Left ventricle myocardium superior (tissue), 1 donor: ENCODE data around the gene SNTA1. TPM values are rescaled to one million over a fixed set of nuclear protein-coding genes. Genes with fewer than 3 reads are reported as not detected.
"Not testable (repeated sequence)": the region's sequence is repeated elsewhere in the genome, so short reads cannot be mapped to it uniquely, and the experiment has no call there.

Experiments
- ATAC-seq: fragments of 200-7000 bp; cut with Tn5 transposase; one replicate; pipeline ENCODE4 v1.9.1; 2020; ENCODE audit warnings: mild to moderate bottlenecking, moderate library complexity
- DNase-seq: peaks from one replicate; pipeline ENCODE4 v3.0.0-alpha.2; 2020
- intact Hi-C: fragments of 100-400 bp; cut with micrococcal nuclease; formaldehyde crosslinking; loops from one replicate; pipeline ENCODE4 v1.11.0; 2022
- total RNA-seq: library from RNA; stranded (reverse); fragmentation: NEBNext Ultra II Directional; extraction: Animal tissue kit (Norgen Biotek cat#: 25700); gene quantifications from one replicate; pipeline ENCODE4 v1.2.1, GENCODE V29; 2021
- donor health status: DM: no; HTN: yes; CAD: no; lungs with severe emphysema.

SNTA1 gene
- total RNA-seq, 1 donor from 2014 or later: 226 TPM

DNA sequence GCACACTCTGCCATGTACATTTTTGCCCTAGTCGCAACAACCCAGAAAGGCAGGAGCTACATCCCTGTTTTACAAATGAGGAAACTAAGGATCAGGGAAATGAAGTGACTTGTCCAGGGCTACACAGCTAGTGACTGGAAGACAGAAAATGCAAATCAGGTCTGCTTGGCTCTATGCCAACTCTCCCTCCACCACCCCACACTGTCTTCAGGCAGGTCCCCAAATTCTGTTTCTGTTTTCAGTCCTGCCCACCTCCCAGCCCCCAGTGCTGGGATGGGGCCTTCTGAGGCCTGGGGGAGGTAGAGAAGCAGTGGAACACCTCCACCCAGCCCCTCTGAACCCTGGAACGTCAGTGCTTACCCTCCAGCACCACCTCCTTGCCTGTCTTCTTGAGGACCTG lies 5.1 kb downstream of the SNTA1 start:
- ATAC-seq (no peak), DNase-seq (no peak)
- intact Hi-C loops: no loop called here

DNA sequence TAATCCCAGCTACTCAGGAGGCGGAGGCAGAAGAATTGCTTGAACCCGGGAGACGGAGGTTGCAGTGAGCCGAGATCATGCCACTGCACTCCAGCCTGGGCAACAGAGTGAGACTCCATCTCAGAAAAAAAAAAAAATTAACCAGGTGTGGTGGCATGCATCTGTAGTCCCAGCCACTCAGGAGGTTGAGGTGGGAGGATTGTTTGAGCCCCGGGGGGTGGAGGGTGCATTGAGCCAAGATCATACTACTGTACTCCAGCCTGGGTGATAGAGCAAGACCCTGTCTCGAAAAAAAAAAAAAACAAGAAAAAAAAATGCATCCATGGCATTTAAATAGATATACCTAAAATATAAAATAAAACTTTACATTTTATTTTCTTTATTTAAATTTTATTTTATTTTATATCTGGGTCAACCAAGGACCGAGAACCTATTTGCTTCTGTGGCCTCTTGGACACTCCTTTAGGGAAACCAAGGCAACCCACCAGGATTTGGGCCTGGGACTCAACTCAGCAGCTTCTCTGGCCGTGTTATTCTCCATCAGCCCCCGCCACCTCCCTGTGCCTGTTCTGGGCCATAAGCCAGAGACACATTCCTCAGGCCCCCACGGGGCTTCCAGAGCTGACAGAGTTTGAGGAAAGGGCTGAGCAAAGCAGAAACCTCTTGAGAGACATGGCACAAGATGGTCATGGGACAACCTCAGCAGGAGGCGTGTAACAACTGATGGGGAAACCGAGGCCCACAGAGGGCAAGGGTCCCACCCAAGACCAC lies 6.2 kb downstream of the SNTA1 start:
- intact Hi-C loops: no loop called here

DNA sequence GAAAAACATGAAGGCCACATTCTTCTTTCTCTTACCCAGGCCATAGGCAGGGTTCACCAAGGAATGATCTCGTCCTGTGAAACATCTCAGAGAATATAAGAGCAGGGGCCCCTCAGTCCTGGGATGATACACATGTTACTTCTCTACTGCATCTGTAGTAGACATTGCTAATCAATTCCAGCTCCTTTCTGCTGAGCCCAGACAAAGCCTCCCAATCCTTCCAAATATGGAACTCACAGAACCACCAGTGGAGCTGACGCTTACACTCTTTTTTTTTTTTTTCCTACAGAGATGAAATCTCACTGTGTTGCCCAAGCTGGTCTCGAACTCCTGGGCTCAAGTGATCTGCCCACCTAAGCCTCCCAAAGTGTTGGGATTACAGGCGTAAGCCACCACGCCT lies 9.1 kb downstream of the SNTA1 start:
- DNase-seq (no peak), ATAC-seq (no peak)
- intact Hi-C loops: no loop called here

More for the DNA sequence above, 6.2 kb downstream of the SNTA1 start:
- ATAC-seq (peak; percentile 57), DNase-seq (peak; percentile 79)

DNA sequence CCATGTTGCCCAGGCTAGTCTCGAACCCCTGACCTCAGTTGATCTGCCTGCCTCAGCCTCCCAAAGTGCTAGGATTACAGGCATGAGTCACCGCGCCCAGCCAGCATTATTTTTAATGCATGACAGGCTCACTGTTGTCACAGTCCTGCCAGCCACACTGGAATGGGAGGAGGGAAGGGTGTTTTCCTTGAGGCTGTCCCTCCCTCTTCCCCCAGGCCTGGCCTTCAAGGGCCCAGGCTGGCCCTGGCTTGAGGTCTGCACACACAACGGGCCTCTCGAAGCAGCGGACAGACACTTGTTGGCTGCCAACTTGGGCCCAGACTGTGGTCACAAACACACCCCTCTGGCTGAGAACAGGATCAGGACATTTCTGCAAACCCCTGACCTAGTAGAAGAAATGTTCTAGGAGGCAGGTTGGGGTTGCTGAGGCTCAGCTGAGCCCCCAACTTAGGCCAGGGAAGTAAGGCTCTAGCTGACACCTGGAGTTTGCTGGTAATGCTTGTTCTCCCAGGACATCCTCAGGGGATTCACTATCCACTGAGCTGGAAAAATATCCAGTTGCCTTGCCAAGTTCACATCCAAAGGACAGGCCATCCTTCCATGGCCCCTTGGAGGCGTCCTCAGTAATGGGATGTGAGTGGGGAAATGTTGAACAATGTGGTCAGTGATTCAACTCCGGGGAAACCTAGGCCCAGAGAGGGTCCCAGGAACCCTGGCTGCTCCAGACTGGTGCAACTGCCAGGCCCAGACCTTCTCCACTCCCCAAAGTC lies 9.9 kb downstream of the SNTA1 start:
- ATAC-seq: peak; percentile 86
- intact Hi-C loops: no loop called here
- DNase-seq: peak; percentile 75

DNA sequence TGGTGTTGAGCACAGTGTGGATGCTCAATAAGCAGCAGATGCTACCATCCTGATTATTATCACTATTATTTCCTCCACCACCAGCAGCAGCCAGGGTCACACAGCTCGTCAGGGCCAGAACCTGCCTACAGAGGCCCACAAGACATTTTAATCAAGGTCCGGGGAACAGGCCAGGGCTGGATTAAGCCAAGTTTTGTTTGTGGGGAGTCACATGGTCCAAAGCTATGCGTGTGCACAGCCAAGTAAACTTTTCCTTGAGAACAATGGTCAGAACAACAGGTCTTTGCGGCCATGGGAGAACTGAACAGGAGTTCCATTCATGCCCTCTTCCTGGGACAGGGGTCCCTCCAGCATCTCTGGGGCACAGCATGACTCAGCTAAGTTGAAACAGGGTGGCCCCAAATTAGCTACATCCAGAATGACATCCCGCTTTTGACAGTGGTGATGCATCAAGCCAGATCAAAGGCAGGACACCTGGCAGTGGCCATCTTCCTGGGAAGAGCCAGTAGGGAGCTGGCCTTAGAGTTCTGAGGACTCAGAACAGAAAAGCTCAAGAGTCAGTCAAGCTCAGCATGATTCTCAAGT lies 11.7 kb downstream of the SNTA1 start:
- ATAC-seq (peak; percentile 68), DNase-seq (peak; percentile 53)
- intact Hi-C loops: no loop called here

DNA sequence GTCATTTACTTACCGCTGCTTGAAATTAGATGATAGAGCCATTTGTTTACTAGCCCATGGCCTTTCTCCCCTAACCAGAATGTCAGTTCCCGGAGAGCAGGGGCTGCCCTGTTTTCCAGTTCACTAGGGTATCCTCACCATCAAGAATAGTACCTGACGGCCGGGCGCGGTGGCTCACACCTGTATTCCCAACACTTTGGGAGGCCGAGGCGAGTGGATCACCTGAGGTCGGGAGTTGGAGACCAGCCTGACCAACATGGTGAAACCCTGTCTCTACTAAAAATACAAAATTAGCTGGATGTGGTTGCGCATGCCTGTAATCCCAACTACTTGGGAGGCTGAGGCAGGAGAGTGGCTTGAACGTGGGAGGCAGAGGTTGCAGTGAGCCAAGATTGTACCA lies 19.7 kb downstream of the SNTA1 start:
- DNase-seq, ATAC-seq, intact Hi-C loops: not testable (repeated sequence)

DNA sequence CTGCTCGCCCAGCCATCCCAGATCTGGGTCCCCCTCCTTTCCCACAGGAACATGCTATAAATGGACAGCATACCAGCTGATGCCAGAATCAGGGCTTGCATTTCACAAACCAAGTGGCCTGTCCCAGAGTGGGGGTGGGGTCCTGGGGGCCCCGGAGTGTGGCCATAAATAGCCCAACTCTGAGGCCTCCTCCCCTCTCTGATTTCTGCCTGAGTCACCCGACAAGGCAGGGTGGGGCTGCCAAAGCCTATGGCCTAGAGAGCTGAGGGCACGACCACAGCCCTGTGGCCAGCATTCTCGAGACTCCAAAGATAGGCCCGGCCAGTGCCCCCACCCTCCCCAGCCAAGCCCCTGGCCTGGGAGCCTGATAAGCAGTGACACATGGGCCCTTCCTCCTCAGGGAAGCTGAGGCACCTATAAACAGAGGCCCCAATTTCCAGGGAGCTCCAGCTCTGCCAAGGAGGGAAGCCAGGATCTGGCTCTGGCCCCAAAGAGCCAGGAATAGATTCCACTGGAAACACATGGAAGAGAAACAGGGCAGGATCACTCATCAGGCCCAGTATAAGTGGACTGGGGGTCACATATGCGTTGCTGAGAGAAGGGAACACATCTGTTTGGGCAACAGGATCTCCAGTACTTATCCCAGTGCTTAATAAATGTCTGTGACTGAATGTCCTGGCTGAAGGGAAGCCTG lies 20.3 kb downstream of the SNTA1 start:
- DNase-seq: peak; percentile 88
- peak; percentile 81 for ATAC-seq
- intact Hi-C loops: no loop called here

DNA sequence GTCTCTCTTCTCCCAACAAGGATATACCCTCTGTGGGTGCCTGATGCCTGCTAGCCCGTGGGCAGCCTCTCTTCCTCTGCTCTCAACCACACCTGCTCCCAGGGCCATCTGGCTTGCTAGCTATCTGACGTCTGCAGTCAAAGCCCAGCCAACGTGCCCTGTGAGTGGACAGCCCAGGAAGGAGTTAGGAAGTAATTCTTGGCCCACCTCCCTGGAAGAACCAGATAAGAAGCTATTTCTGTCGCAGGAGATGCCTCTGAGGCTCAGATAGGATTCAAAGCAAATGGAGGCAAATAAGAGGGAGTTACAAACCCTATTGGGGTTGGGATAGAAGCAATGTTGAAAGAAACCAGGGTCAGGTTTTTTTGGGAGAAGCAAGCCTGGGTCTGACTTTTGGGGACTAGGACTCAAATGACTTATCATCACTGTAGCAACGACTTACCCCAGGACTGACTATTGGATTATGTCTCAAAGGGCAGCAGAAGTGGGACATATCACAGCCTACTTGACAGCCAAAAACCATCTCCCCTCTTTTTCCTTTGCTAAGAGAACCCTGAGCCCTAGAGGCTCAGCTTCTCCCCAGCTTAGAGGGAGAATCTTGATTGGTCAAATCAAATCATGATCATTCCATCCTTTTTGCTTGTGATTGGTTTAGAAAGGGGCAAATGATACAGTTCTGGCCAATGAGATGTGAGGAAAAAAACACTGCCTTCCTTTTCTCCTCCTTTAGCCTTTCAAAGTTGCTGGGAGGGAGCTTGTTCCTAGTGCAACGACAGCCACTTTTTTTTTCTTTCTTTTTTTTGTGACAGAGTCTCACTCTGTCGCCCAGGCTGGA lies 24.2 kb downstream of the SNTA1 start:
- intact Hi-C loops: no loop called here
- peak; percentile 69 for ATAC-seq

DNA sequence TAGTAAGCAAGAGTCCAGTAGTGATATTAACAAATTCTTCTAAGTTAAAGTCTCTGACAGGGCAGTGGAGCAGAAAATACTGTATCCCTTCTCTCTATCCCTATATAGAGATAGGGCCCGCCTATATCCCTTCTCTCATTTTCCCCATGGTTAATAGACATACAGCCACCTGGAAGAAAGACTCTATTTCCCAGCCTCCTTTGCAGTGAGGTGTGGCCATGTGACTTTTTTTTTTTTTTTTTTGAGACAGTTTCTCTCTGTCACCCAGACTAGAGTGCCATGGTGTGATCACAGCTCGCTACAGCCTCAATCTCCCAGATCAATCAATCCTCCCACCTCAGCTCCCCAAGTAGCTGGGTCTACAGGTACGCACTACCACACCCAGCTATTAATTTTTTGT lies 25.5 kb downstream of the SNTA1 start:
- intact Hi-C loops: no loop called here
- DNase-seq (no peak), ATAC-seq (no peak)

More for the DNA sequence above, 24.2 kb downstream of the SNTA1 start:
- DNase-seq: peak; percentile 86

DNA sequence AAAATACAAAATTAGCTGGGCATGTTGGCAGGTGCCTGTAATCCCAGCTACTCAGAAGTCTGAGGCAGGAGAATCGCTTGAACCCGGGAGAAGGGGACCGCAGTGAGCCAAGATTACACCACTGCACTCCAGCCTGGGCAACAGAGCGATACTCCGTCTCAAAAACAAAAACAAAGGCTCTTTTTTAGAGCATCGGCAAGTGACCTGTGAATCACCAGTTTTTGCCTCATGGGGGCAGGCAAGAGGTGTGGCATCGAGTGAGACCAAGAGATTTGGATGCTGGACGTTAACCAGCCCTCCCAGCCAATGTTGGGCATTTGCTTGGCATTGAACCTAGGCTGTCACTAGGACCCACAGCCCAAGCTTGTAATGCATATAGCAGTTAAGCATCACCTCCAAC lies 27.6 kb downstream of the SNTA1 start:
- peak; percentile 34 for ATAC-seq
- intact Hi-C loops: no loop called here

DNA sequence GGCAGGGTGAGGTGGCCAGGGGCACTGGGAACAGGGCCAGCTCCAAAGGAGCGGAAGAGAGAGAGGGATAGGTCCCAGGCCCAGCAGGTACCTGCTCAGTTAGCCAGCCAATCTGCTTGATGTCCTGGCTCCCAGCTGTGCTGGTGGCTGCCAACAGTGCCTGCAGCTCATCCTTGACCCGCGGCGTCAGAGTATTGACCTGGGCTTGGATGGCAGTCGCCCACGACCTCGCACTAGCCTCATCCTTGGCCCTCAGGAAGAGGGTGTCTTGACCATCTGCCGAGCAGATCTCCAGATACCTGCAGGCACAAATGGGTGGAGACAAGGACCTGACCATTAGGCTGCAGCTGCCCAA lies 31.1 kb downstream of the SNTA1 start:
- intact Hi-C loops: no loop called here
- ATAC-seq (no peak), DNase-seq (no peak)

More for the DNA sequence above, 27.6 kb downstream of the SNTA1 start:
- peak; percentile 49 for DNase-seq

DNA sequence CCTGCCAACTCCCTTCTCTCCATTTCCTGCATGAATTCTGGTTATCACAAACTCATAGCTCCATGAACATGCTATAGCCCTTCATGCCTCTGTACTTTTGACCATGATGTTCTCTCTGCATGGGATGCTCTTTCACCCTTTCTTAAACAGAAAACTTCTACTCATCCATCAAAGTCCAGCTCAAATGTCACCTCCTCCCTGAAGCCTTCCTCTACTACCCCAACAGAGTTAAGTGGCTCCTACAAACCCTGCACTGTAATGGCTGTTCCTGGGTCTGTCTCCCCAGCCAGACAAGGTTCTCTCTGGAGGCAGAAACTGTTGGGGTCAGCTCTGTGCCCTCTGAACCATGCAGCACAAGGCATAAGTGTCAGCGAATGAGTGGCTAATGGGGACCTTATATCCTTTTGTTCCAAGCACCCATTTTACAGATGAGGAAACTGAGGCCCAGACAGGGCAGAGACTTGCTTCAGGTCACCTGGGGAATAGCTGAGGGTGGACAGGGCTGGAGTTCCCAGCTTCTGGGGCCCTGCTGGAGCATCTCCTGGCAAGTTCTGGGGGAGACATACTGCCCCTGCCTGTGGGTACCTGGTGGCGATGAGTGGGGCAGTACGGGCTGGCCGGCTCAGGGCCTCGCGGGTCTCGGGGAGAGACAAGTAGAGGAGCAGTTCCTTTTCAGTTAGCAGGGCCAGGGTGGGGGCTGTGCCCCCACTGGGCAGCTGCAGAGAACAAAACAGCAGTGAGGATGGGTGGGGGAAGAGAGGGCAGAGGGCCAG lies 31.7 kb downstream of the SNTA1 start:
- ATAC-seq: no peak
- no peak for DNase-seq
- intact Hi-C loops: no loop called here

DNA sequence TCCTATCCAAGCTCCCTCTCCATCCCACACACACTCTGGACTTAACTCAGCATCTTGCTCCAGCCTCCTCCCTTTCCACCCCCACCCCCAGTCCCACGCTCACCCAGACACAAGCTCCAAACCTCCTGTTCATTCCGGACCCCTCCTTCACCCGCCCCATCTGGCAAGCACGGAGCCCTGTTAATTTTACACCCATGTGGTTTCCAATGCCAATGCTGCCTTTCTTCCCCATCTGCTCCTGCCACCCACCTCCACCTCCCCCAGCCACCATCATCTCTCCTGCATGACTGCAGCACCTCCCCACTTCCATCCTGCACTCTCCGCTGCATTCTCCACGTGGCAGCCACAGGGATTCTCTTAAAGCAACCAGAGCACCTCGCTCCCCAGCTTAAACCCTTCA lies 32.3 kb downstream of the SNTA1 start:
- ATAC-seq (no peak), DNase-seq (no peak)
- intact Hi-C loops: no loop called here

DNA sequence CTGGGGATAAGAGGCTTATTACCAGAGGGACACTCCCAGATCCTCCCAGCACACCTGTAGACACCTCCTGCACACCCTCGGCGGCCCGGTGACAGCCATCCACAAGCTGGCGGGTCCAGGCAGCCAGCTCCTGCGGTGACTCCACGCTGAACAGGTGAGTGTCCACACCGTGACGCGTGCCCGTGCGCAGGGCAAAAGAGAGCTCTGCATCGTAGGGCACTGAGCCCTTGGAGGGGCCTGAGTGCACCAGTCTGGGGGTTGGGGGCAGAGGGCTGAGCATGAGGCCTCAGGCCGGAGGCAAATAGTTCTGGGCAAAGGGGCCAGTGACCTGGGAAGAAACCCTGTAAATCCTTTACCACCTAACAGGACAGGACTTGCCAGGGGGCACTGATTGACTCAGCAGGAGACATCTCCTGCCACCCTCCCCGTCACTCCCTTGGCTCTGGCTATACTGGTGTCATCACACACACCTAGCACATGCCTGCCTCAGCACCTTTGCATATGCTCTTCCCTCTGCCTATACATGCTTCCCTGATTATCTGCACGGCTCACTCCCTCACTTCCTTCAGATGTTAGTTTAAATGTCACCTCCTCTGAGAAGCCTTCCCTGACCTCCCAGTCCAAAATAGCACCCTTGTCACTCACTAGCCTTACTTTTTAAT lies 33.4 kb downstream of the SNTA1 start:
- intact Hi-C loops: no loop called here
- ATAC-seq (no peak), DNase-seq (no peak)

DNA sequence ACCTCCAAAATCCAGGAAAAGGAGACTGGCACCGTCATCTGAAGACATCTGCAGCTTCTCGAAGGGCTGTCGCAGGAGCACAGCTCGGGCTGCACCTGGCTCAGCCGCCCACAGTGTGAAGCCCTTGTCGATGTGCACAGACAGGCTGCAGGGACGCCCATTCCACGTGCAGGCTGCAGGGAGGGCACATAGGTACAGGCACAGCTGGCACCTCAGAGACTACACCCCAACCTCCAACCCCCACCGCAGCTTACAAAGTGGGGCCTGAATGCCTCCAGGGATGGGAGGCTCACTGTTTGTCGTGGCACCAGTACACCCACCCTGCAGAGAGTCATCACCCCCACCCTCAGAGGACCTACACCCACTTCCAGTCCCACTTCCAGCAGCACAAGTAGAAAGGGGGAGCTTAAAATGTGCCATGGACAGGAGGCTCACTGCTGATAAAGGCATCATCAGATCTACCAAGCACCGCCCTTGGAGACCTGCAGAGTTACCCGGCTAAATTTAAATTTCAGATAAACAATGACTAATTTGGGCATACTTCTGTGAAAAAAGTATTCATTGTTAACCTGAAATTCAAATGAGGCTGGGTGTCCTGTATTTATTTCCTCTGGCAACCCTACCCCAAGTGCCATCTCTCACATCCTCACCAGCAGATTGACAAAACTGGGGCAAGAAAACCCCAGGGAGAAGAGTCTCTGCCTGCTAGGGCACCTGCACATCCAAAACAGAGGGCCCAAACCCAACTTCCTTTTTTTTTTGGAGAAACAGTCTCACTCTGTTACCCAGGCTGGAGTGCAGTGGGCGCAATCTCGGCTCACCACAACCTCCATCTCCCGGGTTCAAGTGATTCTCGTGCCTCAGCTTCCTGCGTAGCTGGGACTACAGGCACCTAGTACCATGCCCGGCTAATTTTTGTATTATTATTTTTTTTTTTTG lies 34.6 kb downstream of the SNTA1 start:
- intact Hi-C loops: no loop called here
- ATAC-seq: no peak
- DNase-seq: no peak

DNA sequence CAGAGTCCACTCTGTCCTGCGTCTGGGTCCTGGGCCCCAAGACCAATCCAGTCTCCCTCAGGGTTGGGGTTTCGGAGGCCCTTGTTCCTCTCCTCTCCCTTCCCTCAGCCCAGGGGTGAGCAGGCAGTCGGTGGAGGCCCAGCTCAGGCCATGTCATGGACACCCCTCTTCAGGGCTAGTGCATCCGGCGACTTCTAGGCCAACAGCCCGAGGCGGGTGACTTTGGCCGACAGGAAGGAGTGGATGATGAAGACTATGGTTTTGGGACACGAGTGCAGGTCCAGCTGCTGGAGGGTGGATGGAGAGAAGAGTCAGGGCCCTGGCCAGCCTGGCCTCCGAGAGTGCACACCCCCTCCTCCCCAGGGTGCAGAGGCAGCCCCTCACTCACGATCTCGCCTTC lies 35.2 kb downstream of the SNTA1 start:
- ATAC-seq (peak; percentile 6), DNase-seq (no peak)
- intact Hi-C loops: no loop called here

DNA sequence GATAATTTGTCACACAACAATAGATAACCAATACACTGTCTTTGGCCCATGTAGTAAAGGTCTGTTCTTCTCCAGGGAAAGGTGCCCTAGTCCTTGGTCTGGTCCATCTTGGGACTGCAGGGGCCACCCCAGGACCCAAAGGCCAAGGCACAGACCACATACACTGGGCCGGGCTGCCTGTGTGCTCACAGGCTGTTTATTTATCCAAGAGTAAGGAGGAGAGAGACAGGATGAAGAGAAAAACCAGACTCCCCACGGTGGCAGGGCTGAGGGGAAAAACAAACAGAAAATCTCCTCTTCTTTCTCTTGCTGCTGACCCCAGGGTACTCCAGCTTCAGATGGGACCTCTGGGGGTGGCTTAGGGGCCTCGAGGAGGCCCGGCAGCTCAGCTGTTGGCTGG lies 35.8 kb downstream of the SNTA1 start:
- ATAC-seq: no peak
- no peak for DNase-seq
- intact Hi-C loops: no loop called here
